DOHH2 (cell line): ENCODE data around the gene ASPHD1.

ENCODE experiments used
- CTCF ChIP-seq: fragments of 200-600 bp; sonication (generic); IDR thresholded peaks from one replicate; pipeline ENCODE4 v1.5.1; 2014; ENCODE audit warnings: antibody characterized with exemption, mild to moderate bottlenecking, low read depth, low read length; ENCODE audit not compliant: poor library complexity, severe bottlenecking
- EZH2phosphoT487 ChIP-seq: fragments of 200-600 bp; sonication (generic); IDR thresholded peaks from 2 replicates; pipeline ENCODE4 v1.6.1; 2017; ENCODE audit warnings: borderline replicate concordance, mild to moderate bottlenecking, antibody characterized with exemption, low read length, moderate library complexity, mixed read lengths

- TF ChIP-seq CTCF (no peak), EZH2phosphoT487 (no peak)
These were observed 3.0 kb upstream of the ASPHD1 start for GRCh38 chr16:29897333-29897732.
